ENCODE measurements around the gene CIB4. TPM values are rescaled to one million over a fixed set of nuclear protein-coding genes. Genes with fewer than 3 reads are reported as not detected.

Gene CIB4
- total RNA-seq, 1 donor from 2014 or later, result not detected

GRCh38 chr2:26561918-26562810 is 79.0 kb downstream of the CIB4 start:
- peak; percentile 20 for TF ChIP-seq CTCF (IDR thresholded peaks at IDR 0.05; ENCODE audit: insufficient read depth, low read length, poor library complexity, severe bottlenecking)
- peak overlapping the region; percentile 25 for H3K4me3 ChIP-seq (ENCODE audit: low read depth, low read length)
- H3K36me3 ChIP-seq (ENCODE audit: control insufficient read depth, insufficient read depth, low read length), result no peaks in the 10 kb centered on the region
- peaks cover 61% of the 10 kb centered on the region for H3K27me3 ChIP-seq (ENCODE audit: control insufficient read depth, insufficient read depth, low read length)
- DNase-seq (ENCODE audit: low read depth), result no peak

GRCh38 chr2:26561376-26561775 is 79.8 kb downstream of the CIB4 start:
- Histone ChIP-seq H3K4me3 (ENCODE audit: low read depth, low read length) (no peak overlapping the region), H3K27me3 (ENCODE audit: control insufficient read depth, insufficient read depth, low read length) (peaks cover 68% of the 10 kb centered on the region), H3K36me3 (ENCODE audit: control insufficient read depth, insufficient read depth, low read length) (no peaks in the 10 kb centered on the region)
- TF ChIP-seq CTCF (IDR thresholded peaks at IDR 0.05; ENCODE audit: insufficient read depth, low read length, poor library complexity, severe bottlenecking), result no peak
- no peak for DNase-seq (ENCODE audit: low read depth)

GRCh38 chr2:26560892-26561291 is 80.3 kb downstream of the CIB4 start:
- peaks cover 68% of the 10 kb centered on the region for H3K27me3 ChIP-seq (ENCODE audit: control insufficient read depth, insufficient read depth, low read length)
- no peaks in the 10 kb centered on the region for H3K36me3 ChIP-seq (ENCODE audit: control insufficient read depth, insufficient read depth, low read length)
- no peak for DNase-seq (ENCODE audit: low read depth)
- no peak overlapping the region for H3K4me3 ChIP-seq (ENCODE audit: low read depth, low read length)
- no peak for TF ChIP-seq CTCF (IDR thresholded peaks at IDR 0.05; ENCODE audit: insufficient read depth, low read length, poor library complexity, severe bottlenecking)

GRCh38 chr2:26559556-26559955 is 81.6 kb downstream of the CIB4 start:
- H3K27me3 ChIP-seq (ENCODE audit: control insufficient read depth, insufficient read depth, low read length), result peaks cover 70% of the 10 kb centered on the region
- H3K4me3 ChIP-seq (ENCODE audit: low read depth, low read length), result no peak overlapping the region
- H3K36me3 ChIP-seq (ENCODE audit: control insufficient read depth, insufficient read depth, low read length), result no peaks in the 10 kb centered on the region
- no peak for TF ChIP-seq CTCF (IDR thresholded peaks at IDR 0.05; ENCODE audit: insufficient read depth, low read length, poor library complexity, severe bottlenecking)
- DNase-seq (ENCODE audit: low read depth), result no peak

- H3K36me3 ChIP-seq (ENCODE audit: control insufficient read depth, insufficient read depth, low read length), result no peaks in the 10 kb centered on the region
- no peak for TF ChIP-seq CTCF (IDR thresholded peaks at IDR 0.05; ENCODE audit: insufficient read depth, low read length, poor library complexity, severe bottlenecking)
- no peak for DNase-seq (ENCODE audit: low read depth)
- H3K27me3 ChIP-seq (ENCODE audit: control insufficient read depth, insufficient read depth, low read length), result peaks cover 68% of the 10 kb centered on the region
- no peak overlapping the region for H3K4me3 ChIP-seq (ENCODE audit: low read depth, low read length)
These were observed 82.1 kb downstream of the CIB4 start for GRCh38 chr2:26559044-26559405.
